NCI-H146 (cell line): ENCODE measurements around the gene OR6V1.

Source experiments
- DNase-seq: peaks from one replicate; lab custom pipeline; 2025; lab: John Stamatoyannopoulos, UW

Gene OR6V1, protein sequence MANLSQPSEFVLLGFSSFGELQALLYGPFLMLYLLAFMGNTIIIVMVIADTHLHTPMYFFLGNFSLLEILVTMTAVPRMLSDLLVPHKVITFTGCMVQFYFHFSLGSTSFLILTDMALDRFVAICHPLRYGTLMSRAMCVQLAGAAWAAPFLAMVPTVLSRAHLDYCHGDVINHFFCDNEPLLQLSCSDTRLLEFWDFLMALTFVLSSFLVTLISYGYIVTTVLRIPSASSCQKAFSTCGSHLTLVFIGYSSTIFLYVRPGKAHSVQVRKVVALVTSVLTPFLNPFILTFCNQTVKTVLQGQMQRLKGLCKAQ

DNA sequence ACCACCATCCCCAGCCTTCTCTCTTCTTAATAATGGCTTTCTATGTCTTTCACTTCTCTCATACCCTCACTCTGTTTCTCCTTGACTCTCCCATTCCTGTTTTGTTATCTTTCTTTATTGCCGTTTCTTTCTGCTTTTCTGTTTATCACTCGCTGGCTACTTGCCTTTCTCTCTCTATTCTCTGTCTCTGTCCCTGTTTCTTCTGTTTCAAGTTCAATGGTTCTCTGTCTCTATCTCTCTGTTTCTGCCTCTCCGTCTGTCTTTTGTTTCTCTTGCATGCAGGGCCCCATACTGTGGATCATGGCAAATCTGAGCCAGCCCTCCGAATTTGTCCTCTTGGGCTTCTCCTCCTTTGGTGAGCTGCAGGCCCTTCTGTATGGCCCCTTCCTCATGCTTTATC lies at the start of gene OR6V1:
TSS of gene OR6V1 (plus strand) at position 301 of the 400 bp plus-strand sequence. CDS start at position 301, 0 bp downstream.
- no peak for DNase-seq

DNA sequence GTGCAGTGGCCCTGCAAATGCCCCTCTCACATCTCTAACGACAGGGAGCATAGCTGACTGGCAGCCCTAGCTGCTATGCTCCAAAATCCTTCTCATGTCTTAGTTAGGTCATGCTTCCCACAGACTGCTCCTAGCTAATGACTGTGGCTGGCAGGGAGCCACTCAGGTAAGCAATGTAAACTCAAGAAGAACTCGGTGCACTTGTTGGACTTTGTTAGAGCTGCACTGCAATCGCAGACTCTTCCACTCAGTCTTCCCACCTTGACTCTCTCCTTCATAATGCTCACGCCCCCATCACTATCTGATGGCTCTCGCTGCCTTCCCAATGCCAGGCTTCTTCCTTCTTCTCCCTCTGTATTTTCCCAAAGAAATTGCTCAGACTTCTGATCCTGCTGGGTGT lies 49.2 kb upstream of the OR6V1 start:
- DNase-seq: no peak

DNA sequence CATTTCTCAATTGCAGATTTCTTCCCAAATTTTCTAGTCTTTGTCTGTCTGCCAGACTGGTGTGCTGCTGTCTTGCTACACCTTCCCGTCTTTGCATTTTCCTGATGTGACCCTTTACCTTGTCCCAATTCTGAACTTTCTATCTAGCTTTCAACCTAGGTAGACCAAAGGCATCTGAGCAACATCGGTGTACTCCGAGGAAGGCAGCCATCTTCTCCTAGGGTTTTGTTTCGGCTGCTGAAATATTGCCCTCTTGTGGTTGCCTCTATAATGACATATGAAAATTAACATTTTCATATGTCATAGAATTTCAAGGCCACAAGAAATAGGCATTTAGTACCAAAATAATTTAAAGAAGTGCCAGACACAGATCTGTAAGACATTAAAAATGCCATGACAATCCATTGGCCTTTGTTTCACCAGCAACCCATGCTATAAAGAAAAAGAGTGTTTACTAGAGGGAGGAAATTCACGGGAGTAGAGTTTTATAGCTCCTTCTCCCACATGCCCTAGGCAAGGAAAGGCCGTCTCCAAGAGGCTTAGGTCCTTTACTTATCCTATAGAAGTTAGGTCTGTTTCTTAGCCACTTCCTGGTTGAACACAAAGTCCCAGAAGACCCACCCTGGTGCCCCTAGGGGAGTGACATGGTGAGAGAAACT lies 48.6 kb upstream of the OR6V1 start:
- peak; percentile 7 for DNase-seq

DNA sequence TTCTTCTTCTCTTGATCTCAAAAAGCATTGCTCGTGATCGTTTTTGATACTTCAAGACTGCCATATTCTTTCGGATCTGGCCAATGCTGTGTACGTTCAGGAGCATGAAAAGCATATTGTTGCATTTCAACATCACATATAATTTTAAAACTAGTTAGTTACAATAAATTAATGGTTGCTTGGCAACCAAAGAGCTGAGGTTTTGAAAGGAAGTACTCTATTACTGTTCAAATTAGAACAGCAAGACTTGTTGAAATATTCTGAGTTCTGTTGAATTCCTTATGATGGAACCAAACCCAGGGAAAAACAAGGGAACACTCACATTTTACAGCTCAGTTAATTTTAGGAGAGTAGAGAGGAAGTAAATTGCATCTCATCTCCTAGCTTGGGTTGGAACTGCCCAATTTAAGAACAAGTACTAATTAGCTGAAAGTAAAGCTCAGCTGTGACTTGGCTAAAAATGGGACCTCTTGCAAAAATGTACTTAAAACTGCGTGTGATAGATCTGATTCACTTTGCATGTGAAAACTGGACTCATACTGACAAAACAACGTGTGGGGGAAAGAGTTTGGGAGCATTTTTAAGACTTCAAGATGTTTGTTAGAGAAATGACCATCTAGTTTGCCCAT lies 46.4 kb upstream of the OR6V1 start:
- no peak for DNase-seq

DNA sequence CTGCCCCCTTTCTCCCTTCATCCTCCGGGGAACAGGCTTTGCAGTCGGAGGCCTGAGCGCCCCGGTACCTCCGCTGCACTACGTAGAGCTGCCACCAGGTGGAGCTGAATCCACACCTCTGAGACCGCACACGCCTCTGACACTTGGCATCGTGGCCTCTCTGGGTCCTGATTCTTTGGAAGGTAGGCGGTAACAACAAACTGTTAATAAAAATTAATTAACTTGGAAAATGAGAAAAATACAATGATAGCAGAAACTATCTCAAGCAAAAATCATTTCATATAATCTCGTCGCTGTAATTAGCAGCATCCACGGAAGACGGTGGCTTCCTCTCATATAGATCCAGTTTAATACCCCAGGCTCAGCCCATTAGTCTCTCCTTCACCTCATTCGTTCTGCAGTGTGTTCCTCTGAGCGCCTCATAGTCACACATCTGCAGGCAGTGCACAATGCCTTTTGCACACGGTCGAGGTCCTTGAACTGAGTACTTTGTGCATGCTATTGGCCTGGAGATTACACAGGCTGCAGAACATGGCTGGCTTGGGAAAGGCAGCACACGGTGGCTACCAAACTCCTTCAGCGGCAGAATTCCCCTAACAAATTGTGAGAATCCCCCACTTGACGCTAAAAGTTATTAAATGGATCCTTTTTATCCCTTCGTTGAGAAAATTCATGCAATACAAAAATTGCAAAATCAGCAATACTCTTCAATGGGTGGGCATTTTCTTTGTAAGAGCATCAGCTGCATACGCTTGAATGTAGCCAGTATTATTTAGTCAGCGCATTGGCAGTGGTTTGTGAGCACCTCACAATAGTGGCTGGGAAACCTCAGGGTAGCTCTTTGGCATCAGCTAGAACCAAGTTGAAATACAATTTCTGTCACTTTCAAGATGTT lies 43.9 kb upstream of the OR6V1 start:
- DNase-seq: peak; percentile 28

DNA sequence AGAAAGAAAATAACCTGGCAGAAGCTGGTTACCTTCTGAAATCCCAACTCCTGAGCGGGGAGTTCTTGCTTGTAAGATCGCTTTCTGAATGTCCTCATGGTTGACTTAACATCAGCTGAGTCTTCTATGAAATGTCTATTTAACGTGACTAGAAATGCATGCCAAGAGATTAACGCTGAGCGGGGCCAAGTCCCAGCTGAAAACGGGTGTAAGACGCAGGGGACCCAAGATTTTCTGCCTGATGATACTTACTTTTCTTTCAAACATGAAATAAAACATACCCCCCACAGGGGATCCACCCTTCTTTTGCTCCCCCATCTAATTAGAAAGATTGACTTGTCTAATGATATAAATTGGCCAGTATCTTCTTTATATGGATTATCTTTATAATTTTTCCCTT lies 40.1 kb upstream of the OR6V1 start:
- no peak for DNase-seq

DNA sequence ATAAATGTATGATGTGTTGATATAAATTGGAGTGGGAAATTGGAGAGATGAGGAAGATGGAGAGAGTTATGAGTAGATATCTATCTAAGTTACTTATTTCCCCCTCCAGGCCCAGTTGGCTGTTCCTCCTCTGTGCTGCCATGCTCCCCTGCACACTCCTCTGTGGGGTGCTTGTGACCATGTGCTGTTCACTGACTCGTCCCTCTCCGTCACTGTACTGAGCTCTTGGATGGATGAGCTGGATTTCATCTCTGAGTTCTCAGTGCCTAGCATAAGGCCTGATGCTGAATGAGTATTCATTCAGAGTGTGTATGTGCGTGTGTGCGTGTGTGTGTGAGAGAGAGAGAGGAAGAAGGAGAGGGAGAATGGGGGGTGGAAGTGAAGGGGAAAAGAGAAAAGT lies 39.7 kb upstream of the OR6V1 start:
- DNase-seq: no peak

DNA sequence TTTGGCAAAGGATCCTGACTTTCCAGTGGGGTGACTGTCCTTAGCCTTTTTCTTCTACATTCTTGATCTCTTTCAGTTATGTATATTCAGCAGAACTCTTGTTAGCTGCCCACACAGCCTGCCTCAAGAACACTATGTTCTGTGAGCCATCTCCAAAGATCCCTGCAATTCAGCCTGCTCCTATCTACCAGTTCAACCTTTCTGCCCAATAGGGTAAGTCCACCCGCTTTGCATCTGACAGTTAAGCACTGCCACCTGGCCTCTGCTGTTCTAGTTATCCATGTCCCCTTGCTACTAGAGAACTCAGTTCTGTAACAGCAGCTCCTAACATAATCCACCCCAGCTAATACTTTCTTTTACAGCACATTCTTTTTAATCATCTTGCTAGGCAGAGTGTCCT lies 38.7 kb upstream of the OR6V1 start:
- no peak for DNase-seq

DNA sequence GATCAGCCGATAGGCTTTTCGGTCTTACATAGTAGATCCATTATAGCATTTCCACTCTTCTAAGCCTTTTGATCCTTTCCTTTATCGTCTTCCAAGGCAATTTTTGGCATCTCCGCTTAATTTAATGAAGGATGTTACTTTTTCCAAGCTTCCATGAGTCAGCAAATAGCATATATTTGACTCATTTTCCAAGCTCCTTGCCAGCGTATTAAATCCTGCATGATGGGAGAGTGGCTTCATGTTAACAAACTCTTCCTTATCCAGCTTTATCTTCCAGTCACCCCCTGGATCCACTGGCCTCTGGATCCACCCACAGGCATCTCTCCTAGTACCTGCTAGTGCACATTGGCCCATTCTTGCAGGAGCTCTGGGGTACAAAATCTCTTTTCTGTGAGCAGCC lies 38.2 kb upstream of the OR6V1 start:
- no peak for DNase-seq

DNA sequence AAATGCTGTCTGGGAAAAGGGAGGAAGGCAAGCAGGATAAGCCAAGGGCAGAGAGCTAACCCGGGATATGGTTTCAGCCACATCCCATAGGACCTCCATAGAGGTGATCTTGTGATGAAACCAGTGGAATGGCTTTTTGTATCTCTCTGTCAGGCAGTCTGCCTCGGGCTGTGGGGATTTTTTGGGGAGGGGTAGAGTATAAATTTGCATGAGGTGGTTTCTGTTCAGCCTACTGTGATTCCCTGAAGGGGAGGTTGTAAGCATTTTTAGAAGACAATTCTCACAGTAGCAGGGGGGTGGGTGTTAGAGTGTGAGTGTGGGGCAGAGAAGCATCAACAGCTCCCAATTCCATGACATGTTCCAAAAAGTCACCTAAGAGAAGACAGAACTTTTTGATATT lies 37.1 kb upstream of the OR6V1 start:
- DNase-seq: no peak

DNA sequence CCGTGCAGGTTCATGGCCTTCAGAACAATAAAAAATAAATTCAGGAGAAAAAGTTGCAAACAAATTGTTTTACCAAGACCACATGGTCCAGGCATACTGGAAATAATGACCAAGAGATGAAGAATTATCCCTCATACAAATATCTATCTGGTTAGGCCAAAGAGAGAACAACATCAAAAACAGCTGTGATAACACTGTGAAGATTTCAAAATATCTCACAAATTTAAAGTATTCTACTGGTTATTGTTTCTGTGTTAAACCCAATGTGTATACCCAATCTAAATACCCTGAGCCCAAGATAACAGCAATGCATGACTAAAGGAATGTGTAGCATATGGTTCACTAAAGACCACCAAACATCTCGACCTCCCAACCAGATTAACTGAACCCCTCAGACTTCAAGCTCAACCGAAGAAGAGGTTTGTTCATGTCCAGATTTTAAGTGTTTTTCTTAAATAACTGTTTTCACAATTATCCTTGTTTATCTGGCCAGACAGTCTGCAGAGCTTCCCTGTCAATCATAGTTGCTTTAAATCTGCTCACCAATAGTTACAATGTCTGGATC lies 36.1 kb upstream of the OR6V1 start:
- DNase-seq: no peak

DNA sequence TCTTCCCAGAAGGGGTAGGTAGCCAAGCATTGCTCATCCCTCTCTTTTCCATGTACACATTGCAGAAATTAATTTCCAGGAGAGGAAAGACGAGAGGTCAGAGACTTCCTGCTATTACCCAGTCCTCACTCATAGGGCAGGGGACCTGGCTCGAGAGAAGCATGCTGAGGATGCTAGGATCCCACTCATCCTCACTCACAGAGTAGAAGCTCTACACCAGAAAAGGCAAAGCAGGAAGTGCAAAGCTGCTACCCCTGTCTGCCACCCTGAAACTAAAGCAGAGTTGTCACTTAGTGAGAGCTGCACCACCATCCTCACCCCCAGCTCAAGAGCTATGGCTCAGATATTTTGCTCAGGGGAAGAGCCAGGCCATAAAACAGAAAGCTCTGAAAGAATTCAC lies 35.1 kb upstream of the OR6V1 start:
- DNase-seq: no peak

DNA sequence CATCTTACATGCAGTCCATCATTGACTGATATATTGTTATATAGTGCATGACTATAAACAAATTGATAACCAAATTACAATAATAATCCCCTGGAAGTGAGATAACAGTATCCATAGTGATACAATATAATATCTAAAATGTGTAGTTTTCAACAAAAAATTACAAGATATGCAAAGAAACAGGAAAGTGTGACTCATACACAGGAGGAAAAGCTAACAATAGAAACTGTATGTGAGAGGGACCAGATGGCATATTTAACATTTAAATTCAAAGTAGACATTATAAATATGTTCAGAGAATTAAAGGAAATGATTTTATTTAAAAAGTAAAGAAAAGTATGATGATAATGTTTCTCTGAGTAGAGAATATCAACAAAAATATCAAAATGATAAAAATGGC lies 33.2 kb upstream of the OR6V1 start:
- no peak for DNase-seq

DNA sequence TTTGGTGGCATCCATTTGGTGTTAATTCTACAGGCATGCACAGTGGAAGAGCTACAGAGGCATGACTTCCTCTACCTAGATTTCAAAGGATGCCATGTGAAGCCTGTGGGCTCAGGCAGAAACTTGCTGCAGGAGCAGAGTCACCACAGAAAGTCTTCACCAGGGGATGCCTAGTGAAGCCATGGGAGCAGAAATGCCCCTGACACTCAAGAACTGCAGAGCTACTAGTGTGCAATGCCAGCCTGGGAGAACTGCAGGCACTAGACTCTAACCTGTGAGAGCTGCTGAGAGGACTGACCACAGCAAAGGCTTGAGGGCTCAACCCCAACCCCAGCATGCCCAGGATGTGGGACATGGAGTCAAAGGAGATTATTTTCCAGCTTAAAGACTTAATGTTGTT lies 29.1 kb upstream of the OR6V1 start:
- no peak for DNase-seq

DNA sequence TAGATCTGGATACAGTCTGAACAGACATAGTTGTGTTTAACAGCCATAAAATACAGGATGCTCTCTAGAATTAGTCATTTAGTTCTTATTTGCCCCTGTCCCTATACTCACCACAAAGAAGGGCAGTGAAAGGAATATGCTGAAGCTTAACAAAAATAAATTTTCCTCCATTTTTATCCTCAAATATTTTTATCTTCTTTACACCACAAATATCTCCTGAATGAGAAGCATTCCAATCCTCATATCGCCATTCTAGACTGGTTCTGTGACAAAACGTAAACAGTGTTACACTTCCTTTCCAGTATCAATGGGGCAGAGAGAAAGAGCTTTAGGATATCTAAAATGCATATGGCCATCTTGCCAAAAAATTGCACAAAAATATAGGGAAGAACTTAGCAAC lies 26.8 kb upstream of the OR6V1 start:
- no peak for DNase-seq

DNA sequence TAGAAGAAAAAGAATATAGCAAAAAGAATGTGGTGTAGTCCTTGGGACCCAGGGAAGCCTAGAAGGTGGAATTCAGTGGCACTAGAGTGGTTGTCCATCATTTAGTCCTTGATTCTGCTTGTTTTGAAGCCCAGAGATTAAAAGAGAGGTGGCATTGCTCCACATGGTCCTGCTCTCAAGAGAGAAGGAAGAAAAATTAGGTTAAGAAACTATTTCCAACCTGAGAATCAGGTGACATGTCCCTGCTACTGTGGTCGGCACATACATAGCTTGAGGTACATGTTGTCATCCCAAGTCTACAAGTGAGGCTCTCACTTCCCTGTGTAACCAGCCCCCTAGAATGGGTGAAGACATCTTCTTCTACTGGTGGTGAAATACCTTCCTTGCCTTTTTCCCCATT lies 25.1 kb upstream of the OR6V1 start, which contains the start of gene OR9A2:
TSS of gene OR9A2 (minus strand) at position 101 of the 400 bp plus-strand sequence. CDS start at position 101, 0 bp downstream.
- no peak for DNase-seq

DNA sequence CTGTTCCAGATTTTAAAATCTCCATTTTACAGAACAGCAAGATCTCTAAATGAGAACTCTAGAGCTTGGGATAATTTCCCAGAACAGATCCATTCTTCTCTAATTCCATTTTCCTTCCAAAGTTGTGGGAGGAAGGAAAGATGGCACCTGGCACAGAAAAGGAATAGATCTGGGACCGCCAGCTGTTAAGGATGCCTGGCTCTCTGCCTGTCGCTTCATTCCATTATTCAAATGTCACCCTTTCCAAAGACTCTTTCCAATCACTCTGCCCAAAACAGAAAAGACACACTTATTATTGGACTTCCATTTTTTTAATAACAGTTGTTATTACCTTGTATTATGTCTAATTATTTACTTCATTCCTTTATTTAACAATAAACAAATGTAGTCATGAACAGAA lies 24.5 kb upstream of the OR6V1 start:
- DNase-seq: no peak

DNA sequence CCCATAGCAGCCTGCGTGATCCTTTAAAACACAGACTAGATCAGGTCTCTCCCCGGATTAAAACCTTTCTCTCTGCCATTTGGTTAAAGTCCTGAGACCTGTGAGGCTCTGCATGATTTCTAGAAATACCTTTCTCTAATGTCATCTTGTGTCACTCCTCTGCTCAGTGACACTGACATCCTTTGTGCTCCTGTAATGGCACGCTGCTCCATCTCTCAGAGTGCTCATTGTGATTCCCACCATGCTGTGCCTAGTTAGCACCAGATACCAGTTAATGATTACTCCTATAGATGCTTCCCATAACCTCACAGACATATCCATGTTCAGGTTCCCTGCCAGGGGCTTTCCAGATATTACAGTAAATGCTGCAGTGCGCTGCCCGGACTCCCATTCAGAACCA lies 13.5 kb upstream of the OR6V1 start:
- DNase-seq: no peak

DNA sequence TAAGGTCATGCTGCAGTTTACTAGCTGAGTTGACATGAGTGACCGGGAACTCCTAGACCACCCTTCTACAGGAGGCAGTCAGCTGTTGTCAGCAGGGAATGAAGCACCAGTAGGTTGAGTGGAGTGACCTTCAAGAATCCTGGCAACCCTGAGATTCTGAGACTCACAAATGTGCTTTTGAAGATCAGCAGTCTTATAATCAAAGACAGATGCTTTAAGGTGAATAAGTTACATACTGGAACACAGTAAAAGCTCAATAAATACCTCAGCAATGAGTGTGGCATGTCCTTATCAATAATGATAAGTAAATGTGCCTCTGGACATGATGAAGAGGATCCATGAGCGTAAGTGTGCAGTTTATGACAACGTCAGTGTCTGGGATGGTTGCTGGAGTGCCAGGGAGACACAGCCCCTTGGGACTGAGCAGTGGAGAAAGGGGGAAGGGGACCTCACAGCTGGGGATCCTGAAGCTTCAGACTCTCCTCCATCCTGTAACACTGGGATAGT lies 11.9 kb upstream of the OR6V1 start:
- no peak for DNase-seq

DNA sequence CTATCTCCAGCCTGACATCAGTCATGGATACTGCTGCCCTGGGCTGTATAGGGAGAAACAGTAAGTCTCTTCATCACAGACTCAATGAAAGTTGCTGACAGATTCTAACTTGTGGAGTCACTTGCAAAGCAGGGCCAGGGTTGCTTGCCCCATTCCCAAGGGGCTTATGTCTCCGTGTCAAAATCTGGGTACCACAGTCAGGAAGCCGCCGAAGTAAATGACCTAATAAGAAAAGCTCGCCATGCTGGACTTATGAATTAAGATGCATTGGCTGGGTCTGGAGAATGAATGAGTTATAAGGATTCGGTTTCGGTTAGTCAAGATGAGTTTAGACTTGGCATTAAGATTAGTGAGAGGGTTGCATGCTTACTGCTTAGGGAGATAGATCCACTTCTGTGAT lies 10.8 kb upstream of the OR6V1 start:
- no peak for DNase-seq

DNA sequence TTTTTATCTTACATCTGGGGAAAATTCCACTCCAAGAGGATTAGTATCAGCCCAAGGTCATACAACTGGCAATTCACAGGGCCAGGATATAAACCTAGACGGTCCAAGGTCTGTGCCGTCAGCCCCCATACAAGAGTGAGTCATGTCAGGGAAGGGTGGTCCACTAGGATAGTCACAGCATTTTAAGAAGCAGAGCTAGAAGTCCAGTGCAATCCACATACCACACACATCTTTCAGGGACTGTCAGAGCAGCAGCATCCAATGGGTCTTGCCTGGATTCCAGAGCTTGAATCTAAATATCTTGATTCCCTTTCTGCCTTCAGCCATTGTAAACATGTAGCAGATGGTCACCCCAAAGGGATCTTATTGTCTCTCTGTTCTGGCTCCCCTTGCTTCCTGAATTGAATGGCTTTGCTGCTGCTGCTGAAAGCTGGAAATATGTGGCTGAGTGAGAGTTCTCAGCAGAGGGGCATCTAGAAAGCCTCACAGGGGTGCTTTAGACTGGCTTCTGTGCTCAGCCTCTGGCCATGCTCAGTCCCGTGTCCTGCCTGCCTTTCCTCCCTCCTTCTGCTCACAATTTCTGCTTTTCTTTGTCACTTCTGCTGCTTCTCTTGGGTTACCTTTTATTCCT lies 9.9 kb upstream of the OR6V1 start:
- no peak for DNase-seq
